GM20000 (cell line): ENCODE results near the gene LCE2A.
A peak's percentile ranks its signal among the peaks of the same experiment; 100 is the strongest.

Source experiments
- DNase-seq: peaks from one replicate; pipeline ENCODE4 v3.0.0; 2012; ENCODE audit warnings: low spot score
- CTCF ChIP-seq: IDR thresholded peaks from 2 replicates; pipeline ENCODE4 v1.5.1; 2012; ENCODE audit warnings: mild to moderate bottlenecking, control low read depth; ENCODE audit errors: extremely low read depth, missing control alignments

LCE2A gene

GRCh38 chr1:152725261-152725660, 27.1 kb downstream of the LCE2A start:
- DNase-seq: no peak
- no peak for TF ChIP-seq CTCF

GRCh38 chr1:152728986-152729385, 30.8 kb downstream of the LCE2A start:
- TF ChIP-seq CTCF: no peak
- no peak for DNase-seq

- DNase-seq: no peak
- peak; percentile 37 for TF ChIP-seq CTCF
Measured at GRCh38 chr1:152735648-152736047, 37.5 kb downstream of the LCE2A start.

DNA sequence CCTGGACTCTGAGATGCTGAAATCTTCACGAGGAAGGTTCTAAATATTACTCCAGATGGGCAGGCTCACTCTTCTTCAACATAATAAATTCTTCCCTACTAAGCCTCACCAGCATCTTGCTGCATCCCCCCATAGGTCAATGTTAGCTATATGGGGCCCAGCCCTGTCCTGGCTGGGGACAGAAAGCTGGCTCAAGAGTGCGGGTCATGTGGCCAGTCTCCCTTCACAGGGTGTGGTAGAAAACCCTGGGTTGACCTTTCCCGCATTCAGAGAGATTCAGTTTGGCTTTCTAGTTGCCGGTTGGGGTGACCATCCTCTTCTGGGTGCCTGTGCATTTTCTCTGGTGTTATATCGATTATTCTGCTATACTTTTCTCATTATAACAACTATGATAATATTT, 39.9 kb downstream of the LCE2A start:
- no peak for DNase-seq
- no peak for TF ChIP-seq CTCF

GRCh38 chr1:152739841-152740240, 41.7 kb downstream of the LCE2A start:
- TF ChIP-seq CTCF: no peak
- no peak for DNase-seq

DNA sequence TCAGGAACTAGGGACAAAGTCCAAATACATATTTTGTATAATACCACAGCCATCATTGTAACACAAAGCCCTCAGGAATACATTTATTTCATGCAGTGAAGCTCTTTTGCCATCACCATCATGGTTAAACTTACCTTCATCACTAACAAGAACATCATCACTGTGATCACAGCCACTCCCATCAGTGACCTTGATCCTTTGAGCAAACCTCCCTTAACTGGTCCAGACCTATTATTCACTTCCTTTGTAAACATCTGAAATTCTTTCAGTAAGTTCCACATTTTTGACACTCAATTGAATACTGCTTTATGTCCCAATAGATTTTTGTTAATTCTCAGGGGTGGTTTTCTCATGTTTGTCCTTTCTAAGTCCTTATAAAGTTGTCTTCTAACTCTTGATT, 43.5 kb downstream of the LCE2A start:
- no peak for TF ChIP-seq CTCF
- DNase-seq: no peak

DNA sequence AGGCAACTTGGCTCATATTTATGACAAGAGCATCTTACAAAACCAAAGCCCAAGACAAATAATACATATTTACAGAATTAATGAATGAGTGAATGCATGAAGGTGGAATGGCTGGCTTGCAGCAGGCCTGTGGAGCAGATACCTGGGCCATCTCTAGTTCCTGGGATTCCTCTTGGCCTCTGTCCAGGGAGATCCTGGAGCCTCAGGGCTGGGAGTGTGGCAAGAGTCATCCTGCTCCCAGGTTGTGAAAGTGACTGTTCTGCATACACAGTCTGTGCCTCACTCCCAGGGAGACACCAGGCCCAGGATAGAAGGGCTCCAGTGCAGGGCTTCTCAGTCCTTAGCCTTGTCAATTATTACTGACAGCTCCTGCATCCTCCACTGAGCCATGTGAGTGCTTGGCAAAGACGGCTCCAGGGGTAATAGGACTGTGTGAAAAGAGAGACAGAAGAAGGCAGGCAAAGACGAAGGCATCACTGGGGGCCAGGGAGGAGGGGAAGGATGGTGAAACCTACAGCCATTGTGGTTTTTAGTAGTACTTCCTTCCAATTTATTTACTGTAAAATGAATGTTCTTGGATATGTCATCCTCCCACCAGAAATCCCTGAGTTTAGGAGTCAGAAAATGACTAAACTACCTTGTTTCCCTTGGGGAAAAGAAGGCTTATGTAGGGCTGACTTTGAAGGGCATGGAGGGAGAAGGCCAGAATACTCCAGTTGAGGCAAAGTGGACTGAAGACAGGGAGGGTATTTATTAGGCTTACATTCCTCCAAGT, 45.4 kb downstream of the LCE2A start:
- TF ChIP-seq CTCF: no peak
- no peak for DNase-seq
